Fibroblast of lung (primary cell): ENCODE measurements around the gene SLC24A3. TPM values are rescaled to one million over a fixed set of nuclear protein-coding genes. Genes with fewer than 3 reads are reported as not detected.

Experiments used
- DNase-seq, 2 donors: peaks; one replicate each; pipeline versions ENCODE4 v3.0.0 to v3.0.0-alpha.2; 2010; ENCODE audit warnings: low read depth in 2 of 2
- H2AFZ ChIP-seq: 2 replicates; pipeline ENCODE4 v1.5.1; 2012; ENCODE audit warnings: low read length, control low read depth, inconsistent platforms
- H3K27ac ChIP-seq: 2 replicates; pipeline ENCODE4 v1.5.1; 2011; ENCODE audit warnings: low read length, control low read depth; ENCODE audit not compliant: insufficient read depth
- H3K27me3 ChIP-seq: 2 replicates; pipeline ENCODE4 v1.5.1; 2011; ENCODE audit warnings: mild to moderate bottlenecking, low read length; ENCODE audit not compliant: control insufficient read depth, insufficient read depth
- H3K36me3 ChIP-seq: 2 replicates; pipeline ENCODE4 v1.5.1; 2011; ENCODE audit warnings: low read length; ENCODE audit not compliant: control insufficient read depth, insufficient read depth
- H3K4me1 ChIP-seq: 2 replicates; pipeline ENCODE4 v1.5.1; 2011; ENCODE audit warnings: low read length; ENCODE audit not compliant: control insufficient read depth, insufficient read depth; ENCODE audit errors: extremely low read depth
- H3K4me2 ChIP-seq: 2 replicates; pipeline ENCODE4 v1.5.1; 2011; ENCODE audit warnings: low read length, control low read depth; ENCODE audit not compliant: insufficient read depth; ENCODE audit errors: extremely low read depth
- H3K4me3 ChIP-seq, 4 experiments: fragments of 200-600 bp in 1 of 4; sonication (generic) in 1 of 4; replicated peaks in 1 of 4; 2 replicates each; pipeline ENCODE4 v1.5.1; 2011 to 2016; ENCODE audit warnings: low read length in 4 of 4, low read depth in 3 of 4, mild to moderate bottlenecking in 3 of 4, control low read depth in 2 of 4, inconsistent platforms in 1 of 4, mixed read lengths in 1 of 4; ENCODE audit not compliant: insufficient read depth in 1 of 4; ENCODE audit errors: control extremely low read depth in 1 of 4
- H3K79me2 ChIP-seq: 2 replicates; pipeline ENCODE4 v1.5.1; 2012; ENCODE audit warnings: mild to moderate bottlenecking, low read length, inconsistent platforms; ENCODE audit not compliant: control insufficient read depth, insufficient read depth
- H3K9ac ChIP-seq: 2 replicates; pipeline ENCODE4 v1.5.1; 2011; ENCODE audit warnings: mild to moderate bottlenecking, low read length, control low read depth; ENCODE audit not compliant: insufficient read depth
- H3K9me3 ChIP-seq: 2 replicates; pipeline ENCODE4 v1.5.1; 2012; ENCODE audit warnings: low read depth, low read length; ENCODE audit not compliant: control insufficient read depth, insufficient read depth
- H4K20me1 ChIP-seq: 2 replicates; pipeline ENCODE4 v1.5.1; 2011; ENCODE audit warnings: low read length; ENCODE audit not compliant: control insufficient read depth, insufficient read depth; ENCODE audit errors: extremely low read depth
- EZH2 ChIP-seq: IDR thresholded peaks from 2 replicates; pipeline ENCODE4 v1.5.1; 2012; ENCODE audit warnings: low read length, control low read depth, mild to moderate bottlenecking; ENCODE audit errors: missing control alignments
- polyA plus RNA-seq, 2 donors: library from polyadenylated mRNA; depleted of rRNA in 1 of 2; stranded (reverse) in 1 of 2; unstranded in 1 of 2; fragments of >200 nt; gene quantifications; 2 replicates each; pipeline ENCODE4 v1.2.1, GENCODE V29; 2011 to 2012; ENCODE audit warnings: missing spikeins in 1 of 2
- total RNA-seq: library from RNA; depleted of rRNA; stranded (reverse); fragments of >200 nt; gene quantifications from 2 replicates; pipeline ENCODE4 v1.2.1, GENCODE V29; 2014
- TF ChIP-seq, protein P1 (sequence below), 2 donors: IDR thresholded peaks in 1 of 2; conservative IDR thresholded peaks in 1 of 2; 1 replicate in 1 of 2; 2 replicates in 1 of 2; pipeline ENCODE4 v1.5.1; 2011 to 2012; ENCODE audit warnings: low read length in 2 of 2, control low read depth in 1 of 2, inconsistent platforms in 1 of 2, low read depth in 1 of 2, mild to moderate bottlenecking in 1 of 2

The SLC24A3 gene
- total and polyA plus RNA-seq, 2 donors (not counting 1 experiment from before 2014, with no cell fraction given) = 0.03 to 1.8 TPM

DNA sequence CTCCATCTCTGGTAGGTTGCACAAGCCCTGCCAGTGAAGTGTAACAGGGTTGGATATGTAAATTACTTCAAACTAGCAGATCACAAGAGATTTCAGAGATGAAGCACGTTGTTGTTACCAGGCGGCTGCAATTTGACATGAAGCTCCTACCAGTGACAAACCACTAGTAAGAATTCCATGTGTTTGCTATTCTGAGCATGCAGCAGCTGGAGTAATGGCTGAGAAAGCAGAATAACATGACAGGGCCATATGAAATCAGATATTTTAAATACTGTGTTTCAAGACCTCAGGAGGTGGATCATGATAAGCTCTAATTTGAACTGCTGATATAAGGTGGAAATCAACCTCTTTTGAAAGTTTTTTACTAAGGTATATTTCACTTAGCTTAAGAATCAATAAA lies 557.1 kb downstream of the SLC24A3 start:
- H3K4me1 ChIP-seq = no peaks in the 10 kb centered on the region
- H3K9me3 ChIP-seq = no peaks in the 10 kb centered on the region
- TF ChIP-seq EZH2 = no peak
- TF ChIP-seq, protein P1, sequence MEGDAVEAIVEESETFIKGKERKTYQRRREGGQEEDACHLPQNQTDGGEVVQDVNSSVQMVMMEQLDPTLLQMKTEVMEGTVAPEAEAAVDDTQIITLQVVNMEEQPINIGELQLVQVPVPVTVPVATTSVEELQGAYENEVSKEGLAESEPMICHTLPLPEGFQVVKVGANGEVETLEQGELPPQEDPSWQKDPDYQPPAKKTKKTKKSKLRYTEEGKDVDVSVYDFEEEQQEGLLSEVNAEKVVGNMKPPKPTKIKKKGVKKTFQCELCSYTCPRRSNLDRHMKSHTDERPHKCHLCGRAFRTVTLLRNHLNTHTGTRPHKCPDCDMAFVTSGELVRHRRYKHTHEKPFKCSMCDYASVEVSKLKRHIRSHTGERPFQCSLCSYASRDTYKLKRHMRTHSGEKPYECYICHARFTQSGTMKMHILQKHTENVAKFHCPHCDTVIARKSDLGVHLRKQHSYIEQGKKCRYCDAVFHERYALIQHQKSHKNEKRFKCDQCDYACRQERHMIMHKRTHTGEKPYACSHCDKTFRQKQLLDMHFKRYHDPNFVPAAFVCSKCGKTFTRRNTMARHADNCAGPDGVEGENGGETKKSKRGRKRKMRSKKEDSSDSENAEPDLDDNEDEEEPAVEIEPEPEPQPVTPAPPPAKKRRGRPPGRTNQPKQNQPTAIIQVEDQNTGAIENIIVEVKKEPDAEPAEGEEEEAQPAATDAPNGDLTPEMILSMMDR (conservative IDR thresholded peaks at IDR 0.05 in 1 of 2, IDR thresholded peaks at IDR 0.05 in 1 of 2; ENCODE audit: low read depth in 1 of 2, low read length in 2 of 2) = no peak
- H3K4me2 ChIP-seq = no peak overlapping the region
- no peak overlapping the region for H3K27ac ChIP-seq
- H4K20me1 ChIP-seq = no peaks in the 10 kb centered on the region
- H3K79me2 ChIP-seq = no peaks in the 10 kb centered on the region
- no peak overlapping the region for H3K4me3 ChIP-seq
- no peak overlapping the region for H3K9ac ChIP-seq
- H3K27me3 ChIP-seq = no peaks in the 10 kb centered on the region
- H2AFZ ChIP-seq = no peak overlapping the region
- no peaks in the 10 kb centered on the region for H3K36me3 ChIP-seq
- no peak for DNase-seq

DNA sequence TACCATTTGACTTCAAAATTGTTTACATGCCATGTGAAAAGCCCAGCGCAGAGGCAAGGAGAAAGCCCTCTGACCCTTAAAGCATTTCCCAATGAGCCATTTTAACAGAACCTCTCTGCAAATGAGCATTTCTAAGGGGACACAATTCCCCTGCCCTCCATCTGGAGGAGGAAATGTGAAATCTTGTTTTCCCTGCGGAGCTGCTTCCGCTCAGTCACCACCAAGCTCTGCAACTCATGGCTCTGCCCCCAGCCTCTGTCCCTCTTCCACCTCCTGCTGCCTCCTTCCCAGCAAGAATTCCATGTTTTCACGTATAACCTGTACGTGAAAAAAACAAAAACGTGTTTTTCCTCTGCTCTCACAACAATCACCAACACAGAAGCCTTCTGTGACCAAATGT lies 557.9 kb downstream of the SLC24A3 start:
- H3K79me2 ChIP-seq = no peaks in the 10 kb centered on the region
- H3K4me1 ChIP-seq = no peaks in the 10 kb centered on the region
- no peaks in the 10 kb centered on the region for H3K9me3 ChIP-seq
- H3K4me2 ChIP-seq = no peak overlapping the region
- H3K27ac ChIP-seq = no peak overlapping the region
- H2AFZ ChIP-seq = no peak overlapping the region
- TF ChIP-seq, protein P1 (conservative IDR thresholded peaks at IDR 0.05 in 1 of 2, IDR thresholded peaks at IDR 0.05 in 1 of 2; ENCODE audit: low read depth in 1 of 2, low read length in 2 of 2) = no peak
- TF ChIP-seq EZH2 = no peak
- H3K4me3 ChIP-seq = no peak overlapping the region
- no peak overlapping the region for H3K9ac ChIP-seq
- no peaks in the 10 kb centered on the region for H4K20me1 ChIP-seq
- H3K36me3 ChIP-seq = no peaks in the 10 kb centered on the region
- DNase-seq = no peak
- H3K27me3 ChIP-seq = no peaks in the 10 kb centered on the region

DNA sequence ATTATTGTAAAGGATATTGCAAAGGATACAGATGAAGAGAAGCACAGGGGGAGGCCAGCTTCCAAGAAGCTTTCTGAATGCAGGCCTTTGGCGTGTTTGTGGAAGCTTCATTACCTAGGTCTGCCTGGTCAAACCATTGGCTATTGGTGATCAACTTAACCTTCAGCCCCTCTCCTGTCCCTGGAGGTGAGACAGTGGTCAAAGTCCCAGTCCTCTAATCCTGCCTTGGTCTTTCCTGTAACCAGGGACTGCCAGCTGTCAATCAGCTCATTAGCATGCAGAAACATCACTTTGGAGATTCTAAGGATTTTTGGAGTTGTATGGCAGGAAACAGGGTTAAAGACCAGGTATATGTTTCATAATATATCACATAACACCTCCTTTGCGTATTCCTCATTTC lies 558.6 kb downstream of the SLC24A3 start:
- no peaks in the 10 kb centered on the region for H3K9me3 ChIP-seq
- H3K4me1 ChIP-seq = no peaks in the 10 kb centered on the region
- H3K79me2 ChIP-seq = no peaks in the 10 kb centered on the region
- no peaks in the 10 kb centered on the region for H3K27me3 ChIP-seq
- H3K4me2 ChIP-seq = no peak overlapping the region
- H2AFZ ChIP-seq = no peak overlapping the region
- no peak overlapping the region for H3K9ac ChIP-seq
- no peak overlapping the region for H3K4me3 ChIP-seq
- H3K36me3 ChIP-seq = no peaks in the 10 kb centered on the region
- H3K27ac ChIP-seq = no peak overlapping the region
- no peak for DNase-seq
- no peaks in the 10 kb centered on the region for H4K20me1 ChIP-seq
- TF ChIP-seq, protein P1 (conservative IDR thresholded peaks at IDR 0.05 in 1 of 2, IDR thresholded peaks at IDR 0.05 in 1 of 2; ENCODE audit: low read depth in 1 of 2, low read length in 2 of 2) = no peak
- no peak for TF ChIP-seq EZH2
